ENCODE data around the gene MEIOB. TPM values are rescaled to one million over a fixed set of nuclear protein-coding genes. Genes with fewer than 3 reads are reported as not detected.

The MEIOB gene
- total RNA-seq, 1 experiment from 2014 or later = not detected

- no peak for ATAC-seq
- H4K20me1 ChIP-seq (ENCODE audit: low read length) = peaks cover 15% of the 10 kb centered on the region; the same call in 1 of the 2 replicates
- peaks cover 9% of the 10 kb centered on the region for H3K4me1 ChIP-seq (ENCODE audit: insufficient read depth, low read length)
- POLR2A ChIA-PET (ENCODE audit: unreplicated experiment) = no interaction called here
- no peak overlapping the region for H2AFZ ChIP-seq (ENCODE audit: low read length)
- no peak overlapping the region for H3K9ac ChIP-seq (ENCODE audit: low read length)
- no peaks in the 10 kb centered on the region for H3K36me3 ChIP-seq (ENCODE audit: low read depth, low read length)
- H3K4me3 ChIP-seq (ENCODE audit: low read length) = no peak overlapping the region
- no peaks in the 10 kb centered on the region for H3K9me2 ChIP-seq (replicated peaks; ENCODE audit: low read length)
- intact Hi-C loops (cut with micrococcal nuclease) = no loop called here
- no peaks in the 10 kb centered on the region for H3K9me3 ChIP-seq (ENCODE audit: low read length)
- no peak for DNase-seq
- H3K79me2 ChIP-seq (ENCODE audit: low read length) = peaks cover 31% of the 10 kb centered on the region
- no peak for TF ChIP-seq EZH2phosphoT487 (IDR thresholded peaks at IDR 0.05; ENCODE audit: borderline replicate concordance, low read length)
- TF ChIP-seq EZH2 (IDR thresholded peaks at IDR 0.05; ENCODE audit: low read length, unreplicated experiment) = no peak
- TF ChIP-seq, protein P1, sequence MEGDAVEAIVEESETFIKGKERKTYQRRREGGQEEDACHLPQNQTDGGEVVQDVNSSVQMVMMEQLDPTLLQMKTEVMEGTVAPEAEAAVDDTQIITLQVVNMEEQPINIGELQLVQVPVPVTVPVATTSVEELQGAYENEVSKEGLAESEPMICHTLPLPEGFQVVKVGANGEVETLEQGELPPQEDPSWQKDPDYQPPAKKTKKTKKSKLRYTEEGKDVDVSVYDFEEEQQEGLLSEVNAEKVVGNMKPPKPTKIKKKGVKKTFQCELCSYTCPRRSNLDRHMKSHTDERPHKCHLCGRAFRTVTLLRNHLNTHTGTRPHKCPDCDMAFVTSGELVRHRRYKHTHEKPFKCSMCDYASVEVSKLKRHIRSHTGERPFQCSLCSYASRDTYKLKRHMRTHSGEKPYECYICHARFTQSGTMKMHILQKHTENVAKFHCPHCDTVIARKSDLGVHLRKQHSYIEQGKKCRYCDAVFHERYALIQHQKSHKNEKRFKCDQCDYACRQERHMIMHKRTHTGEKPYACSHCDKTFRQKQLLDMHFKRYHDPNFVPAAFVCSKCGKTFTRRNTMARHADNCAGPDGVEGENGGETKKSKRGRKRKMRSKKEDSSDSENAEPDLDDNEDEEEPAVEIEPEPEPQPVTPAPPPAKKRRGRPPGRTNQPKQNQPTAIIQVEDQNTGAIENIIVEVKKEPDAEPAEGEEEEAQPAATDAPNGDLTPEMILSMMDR (conservative IDR thresholded peaks at IDR 0.05; ENCODE audit: low read depth, low read length) = no peak
- H3K27ac ChIP-seq (ENCODE audit: low read length) = no peak overlapping the region
- no TSS peak for BruUV-seq (replicated peaks)
- no peak overlapping the region for H3K4me2 ChIP-seq (ENCODE audit: low read length)
- H3K27me3 ChIP-seq (ENCODE audit: low read length) = no peaks in the 10 kb centered on the region
- H3F3A ChIP-seq (ENCODE audit: low read length, unreplicated experiment) = no peaks in the 10 kb centered on the region
- CTCF ChIA-PET = no interaction called here
Observed at GRCh38 chr16:1832838-1833454, 39.0 kb downstream of the MEIOB start.

GRCh38 chr16:1831186-1832075 lies 40.5 kb downstream of the MEIOB start:
- H3K4me1 ChIP-seq (ENCODE audit: insufficient read depth, low read length) = peaks cover 9% of the 10 kb centered on the region
- CTCF ChIA-PET = interaction anchor here (0.7 kb wide), 1 partner anchor 140 kb away, joined by 3 read pairs; the partner anchor contains the start of gene TBL3
- no TSS peak for BruUV-seq (replicated peaks)

More at GRCh38 chr16:1831186-1832075, 40.5 kb downstream of the MEIOB start:
- Histone ChIP-seq H3K27ac (ENCODE audit: low read length) (no peak overlapping the region), H3F3A (ENCODE audit: low read length, unreplicated experiment) (no peaks in the 10 kb centered on the region), H3K9me2 (replicated peaks; ENCODE audit: low read length) (no peaks in the 10 kb centered on the region), H3K79me2 (ENCODE audit: low read length) (peaks cover 40% of the 10 kb centered on the region), H3K9me3 (ENCODE audit: low read length) (no peaks in the 10 kb centered on the region), H3K4me3 (ENCODE audit: low read length) (no peak overlapping the region), H2AFZ (ENCODE audit: low read length) (no peak overlapping the region), H3K9ac (ENCODE audit: low read length) (no peak overlapping the region), H3K27me3 (ENCODE audit: low read length) (no peaks in the 10 kb centered on the region), H3K36me3 (ENCODE audit: low read depth, low read length) (no peaks in the 10 kb centered on the region), H3K4me2 (ENCODE audit: low read length) (no peak overlapping the region), H4K20me1 (ENCODE audit: low read length) (peaks cover 15% of the 10 kb centered on the region; the same call in 1 of the 2 replicates)
- no peak for TF ChIP-seq EZH2 (IDR thresholded peaks at IDR 0.05; ENCODE audit: low read length, unreplicated experiment)
- TF ChIP-seq EZH2phosphoT487 (IDR thresholded peaks at IDR 0.05; ENCODE audit: borderline replicate concordance, low read length) = no peak
- TF ChIP-seq, protein P1 (conservative IDR thresholded peaks at IDR 0.05; ENCODE audit: low read depth, low read length) = no peak
- ATAC-seq (no peak), DNase-seq (no peak)
- POLR2A ChIA-PET (ENCODE audit: unreplicated experiment) = no interaction called here
- intact Hi-C loops (cut with micrococcal nuclease) = no loop called here
